ENCODE data around the gene CMIP. TPM values are rescaled to one million over a fixed set of nuclear protein-coding genes. Genes with fewer than 3 reads are reported as not detected.

The CMIP gene
- total RNA-seq, 6 experiments from 2014 or later = 12.2 to 23.0 (median 16.5) TPM

DNA sequence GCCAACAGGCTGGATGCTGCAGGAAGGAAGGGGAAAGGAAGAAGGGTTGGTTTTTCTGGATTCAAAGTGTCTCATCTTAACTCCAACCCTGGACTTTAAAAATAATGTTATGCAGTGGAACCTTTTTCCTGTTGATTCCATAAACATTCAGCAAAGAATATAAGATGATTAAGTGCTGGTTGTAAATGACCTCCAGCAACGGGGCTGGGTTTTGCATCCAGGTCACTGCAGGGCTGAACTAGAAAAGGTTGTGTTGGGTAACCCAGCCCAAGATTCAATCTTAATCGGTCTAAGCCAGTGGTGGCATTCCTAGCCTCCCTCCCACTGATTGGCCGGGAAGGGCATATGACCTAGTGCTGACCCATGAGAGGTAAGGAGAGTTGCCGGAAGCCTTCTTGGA is 300.3 kb downstream of the CMIP start:
- Histone ChIP-seq H3K27me3 (no peaks in the 10 kb centered on the region), H3K9me3 (no peaks in the 10 kb centered on the region), H3K36me3 (no peaks in the 10 kb centered on the region), H3K4me1 (peaks cover 0 to 4% (median 0%) of the 10 kb centered on the region in 4 donors), H3K4me3 (no peak overlapping the region), H3K27ac (no peak overlapping the region)
- no peak for ATAC-seq
- 100% methylated on average over 1 of the region's 4 CpGs for WGBS (ENCODE audit: insufficient coverage, low coverage, low lambda C conversion rate, missing lambda C conversion rate)
- TF ChIP-seq, protein P1, sequence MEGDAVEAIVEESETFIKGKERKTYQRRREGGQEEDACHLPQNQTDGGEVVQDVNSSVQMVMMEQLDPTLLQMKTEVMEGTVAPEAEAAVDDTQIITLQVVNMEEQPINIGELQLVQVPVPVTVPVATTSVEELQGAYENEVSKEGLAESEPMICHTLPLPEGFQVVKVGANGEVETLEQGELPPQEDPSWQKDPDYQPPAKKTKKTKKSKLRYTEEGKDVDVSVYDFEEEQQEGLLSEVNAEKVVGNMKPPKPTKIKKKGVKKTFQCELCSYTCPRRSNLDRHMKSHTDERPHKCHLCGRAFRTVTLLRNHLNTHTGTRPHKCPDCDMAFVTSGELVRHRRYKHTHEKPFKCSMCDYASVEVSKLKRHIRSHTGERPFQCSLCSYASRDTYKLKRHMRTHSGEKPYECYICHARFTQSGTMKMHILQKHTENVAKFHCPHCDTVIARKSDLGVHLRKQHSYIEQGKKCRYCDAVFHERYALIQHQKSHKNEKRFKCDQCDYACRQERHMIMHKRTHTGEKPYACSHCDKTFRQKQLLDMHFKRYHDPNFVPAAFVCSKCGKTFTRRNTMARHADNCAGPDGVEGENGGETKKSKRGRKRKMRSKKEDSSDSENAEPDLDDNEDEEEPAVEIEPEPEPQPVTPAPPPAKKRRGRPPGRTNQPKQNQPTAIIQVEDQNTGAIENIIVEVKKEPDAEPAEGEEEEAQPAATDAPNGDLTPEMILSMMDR (IDR thresholded peaks at IDR 0.05) = no peak
- TF ChIP-seq POLR2A (IDR thresholded peaks at IDR 0.05) = no peak
- intact Hi-C loops (cut with DNase I) = no loop called here
- DNase-seq = no peak

DNA sequence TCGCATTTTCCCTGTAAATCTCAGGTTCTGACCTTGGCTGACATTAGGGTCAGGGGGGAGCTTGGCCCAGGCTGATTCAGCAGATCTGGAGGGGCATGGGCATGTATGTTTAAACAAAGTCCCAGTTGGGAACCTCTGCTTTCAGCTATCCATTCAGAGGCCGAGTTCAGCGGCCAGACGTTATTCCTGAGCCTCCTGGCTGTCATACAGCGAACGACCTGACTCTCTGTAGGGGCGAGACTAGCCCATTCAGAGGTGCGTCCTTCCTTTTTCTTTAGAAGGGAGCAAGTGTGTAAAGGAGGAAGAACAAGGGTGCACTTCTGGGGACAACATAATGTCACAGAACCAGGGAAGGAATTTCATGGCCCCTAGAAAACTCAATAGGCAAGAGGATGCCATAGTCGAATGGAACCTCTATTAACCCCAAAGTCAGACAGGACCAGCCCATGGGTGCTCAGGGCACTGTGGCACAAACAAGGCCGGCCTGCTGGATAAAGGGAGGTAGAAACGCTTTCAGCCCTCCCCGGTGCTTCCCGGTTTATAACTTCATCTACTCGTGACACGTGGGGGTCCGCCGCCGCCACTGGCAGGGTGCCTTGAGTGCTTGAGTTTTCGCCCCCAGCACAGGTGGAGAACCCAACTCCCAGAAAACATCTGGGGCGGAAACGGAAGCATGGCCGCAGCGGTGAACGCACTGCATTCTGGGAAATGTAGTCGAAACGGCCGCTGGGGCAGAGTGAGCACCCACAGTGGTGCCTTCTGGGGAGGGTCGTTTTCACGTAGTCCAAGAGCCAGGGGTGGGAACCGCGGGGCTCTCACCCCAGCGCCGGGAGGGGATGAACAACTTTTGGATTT is 301.3 kb downstream of the CMIP start:
- Histone ChIP-seq H3K9me3 (no peaks in the 10 kb centered on the region), H3K27me3 (no peaks in the 10 kb centered on the region), H3K4me3 (peak overlapping the region; percentile 37 to 55 (median 48)), H3K36me3 (no peaks in the 10 kb centered on the region), H3K27ac (peak overlapping the region in 2 of 3 donors; percentile 37 to 46), H3K4me1 (peaks cover 0 to 4% (median 0%) of the 10 kb centered on the region in 4 donors)
- WGBS (ENCODE audit: insufficient coverage, low coverage, low lambda C conversion rate, missing lambda C conversion rate) = 11% methylated on average over 19 of the region's 33 CpGs
- DNase-seq (peak; percentile 73 to 84 (median 83)), ATAC-seq (peak; percentile 92 to 97 (median 96))
- TF ChIP-seq, protein P1 (IDR thresholded peaks at IDR 0.05) = no peak
- no peak for TF ChIP-seq POLR2A (IDR thresholded peaks at IDR 0.05)
- intact Hi-C loops (cut with DNase I) = no loop called here

DNA sequence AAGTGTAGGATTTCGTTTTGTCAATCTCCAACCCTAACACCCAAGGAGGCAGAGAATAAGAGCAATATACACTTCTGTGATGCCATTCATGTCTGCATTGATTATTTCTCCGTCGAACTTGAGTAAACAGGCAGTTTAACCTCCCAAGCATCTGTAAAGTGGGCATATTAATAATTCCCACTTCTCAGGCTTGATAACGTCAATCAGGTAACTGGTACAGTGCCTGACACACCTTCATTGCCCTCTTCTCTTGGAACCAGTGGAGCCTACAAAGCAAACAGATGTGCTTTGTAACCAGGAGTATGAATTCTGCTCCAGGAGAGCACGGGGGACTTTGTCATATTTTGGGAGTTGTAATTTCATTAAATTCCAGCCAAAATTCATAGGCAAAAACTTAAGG is 302.0 kb downstream of the CMIP start:
- TF ChIP-seq, protein P1 (IDR thresholded peaks at IDR 0.05) = no peak
- no peak for TF ChIP-seq POLR2A (IDR thresholded peaks at IDR 0.05)
- DNase-seq (no peak), ATAC-seq (no peak)
- Histone ChIP-seq H3K27ac (peak overlapping the region in 1 of 3 donors; percentile 37), H3K9me3 (no peaks in the 10 kb centered on the region), H3K4me3 (peak overlapping the region; percentile 37 to 55 (median 48)), H3K4me1 (peaks cover 0 to 4% (median 0%) of the 10 kb centered on the region in 4 donors), H3K36me3 (no peaks in the 10 kb centered on the region), H3K27me3 (no peaks in the 10 kb centered on the region)
- intact Hi-C loops (cut with DNase I) = no loop called here
- WGBS (ENCODE audit: insufficient coverage, low coverage, low lambda C conversion rate, missing lambda C conversion rate) = 28% methylated on average over 5 of the region's 5 CpGs

DNA sequence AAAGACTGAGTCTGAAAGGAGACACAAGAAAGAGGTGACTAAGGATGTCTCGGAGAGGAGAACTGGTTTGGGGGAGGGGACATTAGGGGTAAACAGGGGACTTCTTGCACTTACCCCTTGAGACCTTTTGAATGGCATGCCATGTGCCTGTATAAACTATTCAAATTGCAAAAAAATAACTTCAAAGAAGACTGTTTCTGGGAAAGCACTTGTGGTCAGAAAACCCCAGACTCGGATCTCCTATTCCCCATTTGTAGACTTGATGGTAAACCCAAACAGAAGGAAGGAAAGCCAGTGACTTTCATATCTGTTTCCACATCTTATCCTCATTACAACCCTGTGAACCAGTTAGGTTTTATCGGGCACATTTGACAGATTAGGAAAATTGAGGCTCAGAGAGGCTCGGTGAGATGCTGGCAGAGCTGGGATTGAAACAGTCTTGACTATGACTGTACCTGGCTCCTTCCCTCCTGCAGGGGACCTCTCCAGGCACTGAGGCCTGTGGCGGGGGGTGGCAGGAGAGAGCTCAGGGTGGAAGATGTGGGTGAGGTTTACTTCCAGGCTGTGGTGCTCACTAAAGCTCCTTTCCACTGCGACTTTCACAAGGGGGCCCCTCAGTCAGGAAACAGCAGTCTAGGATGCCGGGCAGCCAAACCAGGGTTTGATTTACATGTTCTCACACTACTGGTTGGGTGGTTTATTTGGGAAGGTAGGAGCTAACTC is 304.0 kb downstream of the CMIP start:
- H3K4me3 ChIP-seq = no peak overlapping the region
- H3K27me3 ChIP-seq = no peaks in the 10 kb centered on the region
- intact Hi-C loops (cut with DNase I) = no loop called here
- peaks cover 0 to 4% (median 0%) of the 10 kb centered on the region in 4 donors for H3K4me1 ChIP-seq
- ATAC-seq (no peak), DNase-seq (no peak)
- no peaks in the 10 kb centered on the region for H3K36me3 ChIP-seq
- TF ChIP-seq, protein P1 (IDR thresholded peaks at IDR 0.05) = no peak
- TF ChIP-seq POLR2A (IDR thresholded peaks at IDR 0.05) = no peak
- 57% methylated on average over 6 of the region's 7 CpGs for WGBS (ENCODE audit: insufficient coverage, low coverage, low lambda C conversion rate, missing lambda C conversion rate)
- H3K9me3 ChIP-seq = no peaks in the 10 kb centered on the region
- H3K27ac ChIP-seq = no peak overlapping the region

Data from right lobe of liver (tissue), 6 donors.